GM18867 (cell line): ENCODE results near the gene RASSF4.
"Not testable (repeated sequence)": the region's sequence is repeated elsewhere in the genome, so short reads cannot be mapped to it uniquely, and the experiment has no call there.

ENCODE experiments used
- ATAC-seq: cut with Tn5 transposase; IDR thresholded peaks from one replicate; pipeline ENCODE4 v1.9.1; 2021; ENCODE audit warnings: mild to moderate bottlenecking, moderate library complexity; ENCODE audit not compliant: unreplicated experiment

Gene RASSF4

DNA sequence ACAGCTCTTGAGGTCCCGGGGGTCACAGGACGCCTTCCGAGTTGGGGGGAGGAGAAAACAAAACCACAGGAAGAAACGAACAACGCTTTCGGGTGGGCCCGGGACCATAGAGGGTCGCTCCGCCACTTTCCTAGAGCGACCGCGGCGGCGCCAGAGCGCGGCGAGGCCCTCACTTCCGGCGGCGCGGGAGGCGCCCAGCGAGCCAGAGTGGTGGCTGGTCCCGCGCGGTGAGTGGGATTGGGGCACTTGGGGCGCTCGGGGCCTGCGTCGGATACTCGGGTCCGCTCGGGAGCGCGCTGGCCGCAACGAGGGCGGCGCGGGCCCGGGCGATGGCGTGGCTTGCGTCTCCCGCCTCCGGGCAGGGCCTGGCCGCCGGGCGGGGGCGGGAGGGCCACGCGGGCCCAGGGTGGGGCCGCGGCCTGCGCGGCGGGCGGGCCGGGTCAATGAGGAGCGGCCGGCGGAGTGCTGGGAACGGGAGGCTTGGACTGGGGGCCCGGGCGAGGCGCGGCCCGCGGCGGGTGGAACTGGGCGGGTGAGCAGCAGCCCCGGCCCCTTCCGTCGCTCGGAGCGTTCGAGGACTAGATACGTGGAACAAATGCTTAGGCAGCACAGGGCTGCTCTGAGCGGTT, 41.3 kb downstream of the RASSF4 start, which contains the start of gene ZNF22:
ZNF22 (plus strand) TSS at position 172 of the 629 bp plus-strand sequence. CDS start 2,446 bp downstream, outside the sequence.
- ATAC-seq: peak; percentile 74

DNA sequence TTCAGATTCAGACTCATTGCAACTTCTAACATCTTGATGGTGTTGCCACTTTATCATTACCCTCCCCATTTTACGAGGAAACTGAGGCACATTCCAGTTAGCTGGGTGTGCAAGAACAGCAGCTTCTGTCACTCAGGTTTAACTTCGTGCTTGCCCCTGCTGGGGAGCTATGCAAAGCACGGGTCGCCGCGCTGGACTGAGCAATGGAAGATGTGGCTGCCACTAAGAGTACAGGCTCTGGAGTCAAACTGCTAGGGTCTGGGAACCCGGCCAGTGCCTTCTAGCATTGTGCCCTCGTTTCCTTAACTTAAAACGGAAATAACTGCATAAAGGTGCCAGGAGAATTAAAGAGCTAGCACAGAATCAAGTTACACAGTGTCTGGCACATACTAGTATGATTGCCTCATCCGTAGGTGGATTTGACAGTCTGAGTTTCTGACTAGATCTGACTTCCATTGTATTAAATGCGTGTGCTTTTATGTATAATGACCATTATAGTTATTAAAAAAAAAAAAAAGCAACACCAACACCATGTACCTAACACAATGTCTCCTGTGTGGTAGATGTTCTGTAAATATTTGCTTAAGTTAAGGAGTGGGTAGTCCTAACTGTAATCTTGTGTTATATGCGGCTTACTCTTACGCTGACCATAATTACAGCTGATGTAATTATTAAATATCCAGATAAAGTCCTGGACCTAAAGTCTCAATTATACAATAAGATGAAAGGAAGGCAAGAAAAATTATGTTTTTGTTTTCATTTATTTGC, 42.0 kb downstream of the RASSF4 start:
- peak; percentile 81 for ATAC-seq

DNA sequence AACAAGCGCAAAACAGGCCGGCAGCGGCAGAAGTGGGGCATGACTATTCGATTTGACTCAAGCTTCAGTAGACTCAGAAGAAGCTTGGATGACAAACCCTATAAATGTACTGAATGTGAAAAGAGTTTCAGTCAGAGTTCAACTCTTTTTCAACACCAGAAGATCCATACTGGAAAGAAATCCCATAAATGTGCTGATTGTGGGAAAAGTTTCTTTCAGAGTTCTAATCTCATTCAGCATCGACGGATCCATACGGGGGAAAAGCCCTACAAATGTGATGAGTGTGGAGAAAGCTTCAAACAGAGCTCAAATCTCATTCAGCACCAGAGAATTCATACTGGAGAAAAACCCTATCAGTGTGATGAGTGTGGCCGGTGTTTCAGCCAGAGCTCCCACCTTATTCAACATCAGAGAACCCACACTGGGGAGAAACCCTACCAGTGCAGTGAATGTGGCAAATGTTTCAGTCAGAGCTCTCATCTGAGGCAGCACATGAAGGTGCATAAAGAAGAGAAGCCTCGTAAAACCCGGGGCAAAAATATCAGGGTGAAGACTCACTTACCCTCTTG, 43.9 kb downstream of the RASSF4 start:
- no peak for ATAC-seq

DNA sequence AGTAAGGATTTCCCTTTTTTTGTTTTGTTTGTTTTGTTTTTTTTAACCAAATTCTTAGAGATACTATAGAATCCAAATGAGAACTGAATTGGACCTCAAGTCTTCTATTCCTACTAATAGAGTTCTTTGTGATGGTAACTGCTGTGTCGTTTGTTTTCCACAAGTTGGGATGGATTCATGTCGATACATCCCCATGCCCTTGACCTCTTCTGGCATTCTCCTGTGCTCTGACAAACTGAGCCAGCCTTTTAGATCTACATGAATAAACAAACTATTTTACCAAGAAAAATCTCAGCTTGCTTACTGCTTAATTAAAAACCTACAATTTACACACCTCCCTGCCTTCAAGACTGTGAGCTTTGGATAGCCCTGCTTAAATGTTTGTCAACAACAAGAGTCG, 45.1 kb downstream of the RASSF4 start:
- no peak for ATAC-seq

DNA sequence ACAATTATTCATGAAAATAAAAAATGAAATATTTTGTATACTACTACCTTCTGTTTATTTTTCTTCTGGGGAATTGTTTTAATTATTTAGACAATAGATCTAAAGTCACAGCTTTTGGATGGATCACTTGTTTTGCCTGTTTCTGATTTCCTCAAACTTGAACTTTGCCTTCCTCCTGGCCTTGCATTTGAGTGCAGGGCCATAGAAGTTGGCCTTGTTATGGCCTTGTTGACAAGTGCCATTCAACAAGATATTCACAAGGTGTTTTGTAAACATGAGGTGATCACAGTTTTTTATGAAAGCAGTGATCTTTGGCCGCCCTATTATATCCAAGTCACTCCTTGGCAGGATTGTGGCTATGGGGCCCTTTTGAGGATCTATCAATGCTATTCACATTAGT, 45.7 kb downstream of the RASSF4 start:
- ATAC-seq: no peak

DNA sequence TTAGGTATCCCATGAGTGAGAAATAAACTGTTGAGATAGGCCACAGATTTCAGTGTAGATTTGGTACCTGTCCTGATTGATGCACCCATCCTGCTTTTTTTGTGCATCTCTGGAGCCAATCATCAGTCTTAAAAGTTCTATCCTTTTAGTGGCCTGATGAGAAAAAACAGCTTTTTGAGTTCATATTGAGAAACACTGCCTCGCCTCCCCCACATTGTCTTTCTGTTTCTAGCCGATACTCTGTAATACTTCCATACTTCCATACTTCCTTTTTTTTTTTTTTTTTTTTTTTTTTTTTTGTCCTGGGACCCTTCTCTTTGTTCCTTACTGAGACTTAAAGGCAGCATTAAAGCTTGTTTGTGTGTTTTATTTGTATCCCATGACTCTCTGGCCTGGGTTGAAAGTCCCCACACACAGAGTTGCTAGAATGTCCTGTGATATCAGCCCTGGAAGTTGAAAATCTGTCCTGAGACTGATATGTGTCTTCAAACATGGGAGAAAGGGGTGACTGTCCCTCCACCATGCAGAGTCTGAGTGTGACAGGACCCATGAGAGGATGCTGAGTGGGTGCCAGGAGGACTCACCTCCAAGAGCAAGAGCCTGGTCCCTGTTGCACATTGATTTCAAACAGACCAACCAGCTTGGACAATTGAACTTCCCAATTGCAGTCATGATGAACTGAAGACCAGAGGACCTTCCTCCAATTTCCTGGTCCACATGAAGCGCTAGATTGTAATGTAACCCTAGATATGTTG, 46.9 kb downstream of the RASSF4 start:
- no peak for ATAC-seq

DNA sequence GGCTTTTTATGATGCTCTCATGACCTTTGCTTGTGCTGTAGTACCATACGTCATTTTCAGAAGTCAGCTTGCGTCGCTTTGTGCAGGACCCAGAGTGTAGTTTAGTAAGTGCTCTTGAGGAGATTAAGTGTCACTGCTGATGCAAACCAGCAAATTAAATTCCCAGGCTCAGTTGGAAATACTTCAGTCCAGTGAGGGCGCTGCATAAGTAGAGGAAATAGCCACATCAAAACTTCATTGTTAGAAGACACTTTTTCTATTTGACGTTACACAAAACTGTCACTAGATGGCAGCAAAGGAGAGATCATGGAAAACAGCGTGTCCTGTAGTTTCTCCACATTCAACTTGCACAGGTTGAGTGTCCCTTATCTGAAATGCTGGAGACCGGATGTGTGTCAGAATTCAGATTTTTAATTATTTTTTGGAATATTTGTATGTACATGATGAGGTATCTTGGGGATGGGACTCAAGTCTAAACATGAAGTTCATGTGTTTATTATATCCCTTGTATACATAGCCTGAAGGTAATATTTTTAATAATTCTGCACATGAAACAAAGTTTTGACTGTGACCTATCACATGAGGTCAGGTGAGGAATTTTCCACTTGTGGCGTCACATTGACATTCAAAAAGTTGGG, 49.0 kb downstream of the RASSF4 start:
- peak; percentile 78 for ATAC-seq

DNA sequence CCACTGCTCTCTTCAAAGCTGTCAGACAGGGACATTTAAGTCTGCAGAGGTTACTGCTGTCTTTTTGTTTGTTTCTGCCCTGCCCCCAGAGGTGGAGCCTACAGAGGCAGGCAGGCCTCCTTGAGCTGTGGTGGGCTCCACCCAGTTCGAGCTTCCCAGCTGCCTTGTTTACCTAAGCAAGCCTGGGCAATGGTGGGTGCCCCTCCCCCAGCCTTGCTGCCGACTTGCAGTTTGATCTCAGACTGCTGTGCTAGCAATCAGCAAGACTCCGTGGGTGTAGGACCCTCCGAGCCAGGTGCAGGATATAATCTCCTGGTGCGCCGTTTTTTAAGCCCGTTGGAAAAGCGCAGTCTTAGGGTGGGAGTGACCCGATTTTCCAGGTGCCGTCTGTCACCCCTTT, 55.0 kb downstream of the RASSF4 start:
- not testable (repeated sequence) for ATAC-seq

DNA sequence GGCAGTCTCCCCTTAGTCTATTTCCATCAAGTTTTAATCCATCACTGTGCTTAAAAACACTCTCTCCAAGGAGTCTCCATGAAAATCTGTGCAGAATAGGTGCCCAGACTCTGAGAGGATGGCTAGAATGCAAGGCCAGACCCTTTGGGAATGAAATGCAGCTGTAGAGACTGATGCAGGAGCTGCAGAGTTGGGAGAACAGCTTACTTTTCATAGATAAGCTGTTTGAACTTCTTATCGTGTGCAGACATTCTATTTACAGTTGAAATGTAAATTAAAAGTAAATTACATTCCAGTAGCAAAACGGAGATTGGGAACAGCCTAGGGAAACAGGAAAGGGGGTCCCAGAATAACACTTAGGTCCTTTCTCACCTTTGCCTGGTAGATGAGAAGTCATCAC, 56.0 kb downstream of the RASSF4 start:
- ATAC-seq: no peak

DNA sequence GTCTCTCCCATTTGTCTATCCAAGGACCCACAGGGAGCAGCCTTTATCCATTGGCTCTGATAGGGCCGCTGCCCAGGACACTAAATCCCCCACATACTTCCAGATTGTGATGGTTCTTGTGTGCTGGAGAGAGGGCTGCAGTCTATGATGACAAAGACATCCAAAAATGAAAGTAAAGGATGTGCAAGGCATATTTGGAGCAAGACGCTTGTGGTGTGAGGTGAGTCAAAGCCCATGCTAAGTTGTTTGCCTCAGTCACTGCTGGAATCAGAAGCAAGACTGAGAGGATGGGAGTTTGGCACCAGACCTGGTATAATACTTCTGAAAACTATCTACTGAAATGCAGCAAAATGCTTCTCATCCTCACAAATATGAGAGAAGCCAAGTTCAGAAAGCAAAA, 63.8 kb downstream of the RASSF4 start:
- ATAC-seq: no peak

DNA sequence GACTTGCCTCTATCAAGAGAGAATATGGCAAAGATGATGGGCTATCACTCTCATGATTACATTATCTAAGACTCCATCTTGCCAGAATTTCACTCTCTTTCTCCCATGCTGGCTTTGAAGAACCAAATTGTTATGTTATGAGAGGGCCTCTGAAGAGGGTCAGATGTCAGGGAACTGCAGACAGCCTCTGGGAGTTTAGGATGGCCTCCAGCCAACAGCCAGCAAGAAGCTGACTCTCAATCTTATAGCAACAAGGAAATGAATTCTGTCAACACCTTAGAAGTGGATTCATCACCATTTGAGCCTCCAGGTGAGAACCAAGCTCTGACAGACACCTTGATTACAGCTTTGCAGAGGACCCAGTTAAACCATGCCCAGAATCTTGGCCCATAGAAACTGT, 74.7 kb downstream of the RASSF4 start:
- no peak for ATAC-seq

DNA sequence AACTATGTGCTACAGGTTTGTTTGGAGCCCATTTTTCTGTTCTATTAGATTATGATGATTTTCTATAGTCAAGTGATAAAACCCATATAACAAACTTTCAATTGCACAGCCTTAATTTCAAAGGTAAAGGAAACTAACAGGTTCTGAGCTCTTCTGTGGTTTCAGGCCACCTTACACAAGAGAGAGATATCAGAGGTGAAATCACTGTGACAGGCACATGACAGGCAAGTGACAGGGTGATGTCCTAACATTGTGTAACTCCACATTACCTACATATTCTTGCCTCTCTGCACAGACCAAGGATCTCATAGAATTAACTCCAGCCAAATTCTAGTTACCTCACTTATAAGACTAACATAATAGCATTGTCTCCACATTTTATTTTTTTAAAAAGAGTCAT, 76.1 kb downstream of the RASSF4 start:
- no peak for ATAC-seq

DNA sequence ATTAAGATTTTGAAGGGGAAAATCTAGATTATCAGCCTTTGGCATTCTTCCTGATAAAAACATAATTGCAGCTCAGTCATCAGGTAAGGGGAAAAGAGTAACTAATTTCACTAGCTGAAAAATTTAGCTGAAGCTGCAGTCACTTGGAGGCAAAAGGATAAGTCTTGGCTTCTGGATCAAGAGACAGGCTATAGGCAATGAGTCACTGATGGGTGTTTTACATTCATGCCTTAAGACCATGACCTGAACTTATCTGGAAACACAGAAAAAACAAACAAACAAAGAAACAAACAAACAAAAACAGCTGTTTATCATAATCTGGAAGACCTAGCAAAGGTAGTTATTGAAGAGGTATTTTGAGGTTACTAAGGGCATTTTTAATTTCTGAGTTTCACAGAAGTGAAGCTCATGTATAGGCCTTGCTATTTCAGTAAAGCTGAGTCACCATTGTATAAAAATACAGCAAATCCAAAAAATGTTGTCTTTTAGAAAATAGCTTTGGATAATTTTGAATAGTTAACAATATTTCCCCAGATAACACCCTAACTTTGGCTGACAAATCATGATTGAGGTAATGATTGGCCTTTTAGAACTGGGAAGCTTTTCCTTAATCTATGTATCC, 81.4 kb downstream of the RASSF4 start:
- ATAC-seq: no peak

DNA sequence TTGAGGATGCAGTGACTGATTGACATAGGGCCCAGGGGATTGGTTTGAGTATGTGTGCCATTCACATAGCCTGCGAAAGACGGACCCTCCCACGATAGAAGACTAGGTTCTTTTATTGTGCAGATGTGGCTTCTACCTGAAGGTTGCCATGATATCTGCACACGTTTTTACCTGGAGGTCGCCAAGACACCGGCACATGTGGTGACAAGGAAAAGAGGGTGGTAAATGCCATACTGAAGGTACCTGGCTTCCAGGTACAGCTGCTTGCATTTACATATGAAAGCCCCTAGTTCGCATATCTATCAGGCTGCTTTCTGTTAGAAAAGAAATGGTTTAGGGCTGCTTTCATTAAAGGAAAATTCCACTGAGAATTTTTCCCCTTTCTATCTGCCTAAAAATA, 84.7 kb downstream of the RASSF4 start:
- no peak for ATAC-seq
